GM18861 (cell line): Measurements from ENCODE around the gene CASP7.
"Not testable (repeated sequence)": the region's sequence is repeated elsewhere in the genome, so short reads cannot be mapped to it uniquely, and the experiment has no call there.

Experiments
- ATAC-seq: cut with Tn5 transposase; IDR thresholded peaks from one replicate; pipeline ENCODE4 v1.9.1; 2021; ENCODE audit not compliant: unreplicated experiment

Gene CASP7

DNA sequence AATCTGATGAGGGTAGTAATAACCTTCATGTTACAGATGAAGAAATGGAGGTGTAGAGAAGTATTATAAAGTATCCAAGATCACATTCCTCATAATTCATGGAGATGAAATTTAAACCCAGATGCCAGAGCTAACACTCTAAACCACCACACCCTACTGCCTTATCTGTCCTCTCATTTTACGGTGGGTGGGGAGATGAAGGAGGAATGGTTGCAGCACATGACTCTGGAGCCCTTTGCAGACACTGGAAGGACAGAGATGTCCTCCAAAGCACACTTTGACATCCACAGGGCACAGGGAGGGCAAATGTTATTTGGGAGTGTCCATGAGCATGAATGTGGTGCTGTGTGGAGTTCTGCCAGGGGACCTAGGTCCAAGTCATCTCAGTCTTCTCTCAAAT is 72.8 kb downstream of the CASP7 start:
- no peak for ATAC-seq

DNA sequence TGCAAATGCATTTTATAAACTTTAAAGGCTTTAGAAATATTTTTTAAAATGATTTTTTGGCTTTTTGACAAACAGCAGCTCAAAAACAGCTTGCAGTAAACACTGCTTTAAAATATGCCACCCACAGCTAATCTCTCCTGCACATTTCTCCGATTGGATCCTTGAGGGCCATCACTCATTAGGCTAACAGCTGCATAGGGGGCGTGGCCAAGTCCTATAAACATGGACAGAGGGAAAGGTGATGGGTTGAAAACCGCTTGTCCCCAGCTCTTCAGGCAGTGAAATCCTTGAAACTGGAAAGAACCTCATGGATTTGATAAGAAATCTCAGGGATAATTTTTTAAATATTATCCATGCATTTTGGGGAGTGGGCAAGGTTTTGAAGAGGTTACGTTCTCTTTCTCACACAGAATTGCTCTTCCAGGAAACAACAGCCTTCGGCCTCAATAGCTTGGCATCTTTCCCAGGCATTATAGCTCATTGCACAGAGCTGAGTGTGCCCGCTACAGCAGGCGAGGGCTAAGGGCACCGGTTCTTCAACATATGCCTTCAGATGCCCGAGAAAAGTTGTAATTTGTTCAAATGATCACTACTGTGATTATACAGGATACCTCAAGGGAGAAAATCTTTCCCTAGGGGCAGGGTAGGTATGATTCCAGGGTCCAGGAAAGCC is 73.4 kb downstream of the CASP7 start:
- no peak for ATAC-seq

DNA sequence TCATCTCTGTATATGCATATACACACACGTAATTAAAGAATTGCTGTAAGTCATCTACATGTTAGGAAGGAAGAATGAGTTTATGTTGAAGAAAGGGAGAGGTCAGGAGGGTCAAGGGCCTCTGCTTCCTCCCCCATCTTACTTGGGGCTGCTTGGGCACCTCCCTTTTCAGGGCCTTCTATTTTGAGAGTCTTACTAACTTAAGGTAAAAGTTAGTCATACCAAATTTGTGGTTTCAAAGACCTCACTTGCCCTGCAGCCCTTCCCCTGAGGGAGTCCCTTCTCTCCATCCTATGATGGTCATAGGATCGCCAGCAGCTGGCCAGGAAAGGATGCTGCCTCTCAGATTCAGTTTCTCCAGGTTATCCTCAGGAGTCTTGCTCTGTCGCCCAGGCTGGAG is 74.4 kb downstream of the CASP7 start:
- ATAC-seq, result no peak

DNA sequence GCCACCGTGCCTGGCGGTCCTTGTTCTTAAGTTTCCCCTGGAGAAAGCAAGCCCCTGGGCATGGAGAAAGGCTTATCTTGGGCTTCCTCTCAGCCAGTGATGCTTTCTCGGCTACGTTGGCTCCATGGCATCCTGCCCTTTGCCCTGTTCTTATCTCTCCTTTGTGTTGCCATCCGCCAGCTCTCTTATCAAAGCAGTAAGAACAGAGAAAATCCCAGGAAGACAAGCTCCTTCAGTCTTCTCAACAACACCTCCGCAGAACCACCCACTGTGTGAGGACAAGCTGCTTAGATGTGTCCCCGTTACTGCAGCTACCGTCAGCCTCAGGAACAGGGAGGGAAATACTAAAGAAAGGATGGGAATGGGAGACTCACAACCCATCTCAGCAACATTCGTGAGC is 75.1 kb downstream of the CASP7 start:
- no peak for ATAC-seq

DNA sequence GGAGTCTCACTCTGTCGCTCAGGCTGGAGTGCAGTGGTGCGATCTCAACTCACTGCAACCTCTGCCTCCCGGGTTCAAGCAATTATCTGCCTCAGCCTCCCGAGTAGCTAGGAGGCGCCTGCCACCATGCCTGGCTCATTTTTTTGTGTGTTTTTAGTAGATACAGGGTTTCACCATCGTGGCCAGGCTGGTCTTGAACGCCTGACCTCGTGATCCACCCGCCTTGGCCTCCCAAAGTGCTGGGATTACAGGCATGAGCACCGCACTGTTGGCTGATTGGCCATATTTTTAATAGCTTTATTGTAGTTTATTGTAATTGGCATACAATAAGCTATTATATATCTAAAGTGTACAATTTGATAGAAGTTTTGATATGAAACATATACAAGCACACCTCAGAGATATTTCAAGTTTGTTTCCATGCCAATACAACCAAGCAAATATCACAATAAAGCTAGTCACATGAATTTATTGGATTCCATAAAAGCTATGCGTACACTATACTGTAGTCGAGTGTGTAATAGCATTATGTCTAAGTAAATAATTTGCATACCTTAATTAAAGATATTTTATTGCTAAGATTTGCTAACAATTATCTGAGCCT is 77.3 kb downstream of the CASP7 start:
- ATAC-seq, result no peak

DNA sequence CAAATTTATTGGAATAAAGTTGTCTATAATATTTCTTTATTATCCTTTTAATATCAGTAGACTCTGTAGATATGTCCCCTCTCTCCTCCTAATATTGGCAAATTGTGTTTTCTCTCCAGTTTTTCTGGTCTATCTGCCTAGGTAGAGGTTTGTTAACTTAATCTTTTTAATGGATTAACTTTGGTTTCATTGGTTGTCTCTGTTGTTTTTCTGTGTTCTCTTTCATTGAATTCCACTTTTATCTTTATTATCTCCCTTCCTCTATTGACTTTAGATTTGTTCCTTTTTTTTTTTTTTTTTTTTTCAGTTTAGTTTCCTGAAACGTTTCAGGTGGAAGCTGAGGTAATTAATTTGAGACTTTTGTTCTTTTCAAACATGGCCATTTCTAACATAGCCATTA is 82.4 kb downstream of the CASP7 start:
- ATAC-seq, result no peak

DNA sequence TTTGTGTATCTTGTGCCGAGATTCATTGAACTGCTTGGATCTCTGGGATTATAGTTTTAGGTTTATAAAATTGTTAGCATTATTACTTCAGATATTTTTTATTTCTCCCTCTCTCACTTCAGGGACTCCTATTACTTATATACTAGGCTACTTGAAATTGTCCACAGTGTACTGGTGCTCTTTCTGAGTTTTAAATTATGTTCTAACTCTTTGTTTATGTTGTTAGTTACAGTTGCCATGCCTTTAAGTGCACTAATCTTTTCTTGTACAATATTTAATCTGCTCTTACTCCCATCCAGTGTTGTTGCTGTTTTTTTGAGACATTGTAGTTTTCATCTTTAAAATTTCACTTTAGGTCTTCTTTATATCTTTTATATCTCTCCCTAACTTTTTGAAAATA is 84.9 kb downstream of the CASP7 start:
- no peak for ATAC-seq

DNA sequence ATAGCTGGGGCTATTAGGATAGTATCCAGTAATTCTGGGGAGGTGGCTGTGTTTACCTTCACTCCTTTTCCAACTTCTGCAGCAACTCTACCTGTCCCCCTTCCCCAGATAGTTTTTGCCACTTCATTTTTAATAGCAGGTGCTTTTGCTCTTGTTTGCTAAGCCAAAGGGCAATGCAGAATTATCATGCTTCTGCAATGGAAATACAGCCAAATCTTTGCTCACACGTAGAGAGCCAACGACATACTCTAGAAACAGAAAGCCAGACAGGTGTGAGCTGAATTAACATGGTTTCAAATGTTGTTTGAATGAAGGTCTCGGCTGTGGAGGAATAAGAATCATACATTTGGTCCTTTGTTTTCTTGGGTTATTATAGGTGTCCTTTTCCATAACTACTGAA is 86.2 kb downstream of the CASP7 start:
- no peak for ATAC-seq

DNA sequence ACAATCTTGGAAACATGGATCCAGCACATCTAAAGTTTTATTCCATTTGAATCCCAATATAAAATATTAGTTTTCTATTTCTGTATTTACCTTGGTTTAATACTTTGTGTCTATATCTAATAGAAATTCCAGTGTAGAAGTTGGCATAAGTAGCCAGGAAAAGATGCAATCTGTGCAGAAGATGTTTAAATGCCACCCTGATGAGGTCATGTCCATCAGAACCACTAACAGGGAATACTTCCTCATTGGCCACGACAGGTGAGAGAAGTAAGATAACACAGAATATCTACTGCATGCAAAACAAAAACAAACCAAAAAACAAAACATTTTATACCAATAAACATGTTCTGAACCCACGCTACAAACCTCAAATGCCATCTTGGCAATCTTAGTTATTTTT is 87.5 kb downstream of the CASP7 start:
- ATAC-seq, result no peak

DNA sequence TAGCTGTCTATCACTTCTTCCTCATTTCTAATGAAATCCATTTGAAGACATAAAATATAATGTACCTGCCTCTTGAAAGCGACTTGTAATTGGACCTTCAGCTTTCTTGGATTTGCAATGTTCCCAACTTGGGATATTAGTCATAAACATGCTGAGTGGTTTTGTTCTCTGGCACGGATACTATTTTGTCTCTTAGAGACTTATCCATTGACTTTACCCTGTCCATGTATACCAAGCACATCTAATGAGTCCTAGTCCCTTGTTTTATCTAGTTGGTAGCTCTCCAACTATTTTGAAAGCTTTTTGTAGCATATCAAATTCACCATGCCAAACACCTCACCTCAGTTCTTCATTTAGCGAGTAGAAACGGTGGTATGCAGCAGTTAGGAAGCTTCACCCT is 90.6 kb downstream of the CASP7 start:
- no peak for ATAC-seq

DNA sequence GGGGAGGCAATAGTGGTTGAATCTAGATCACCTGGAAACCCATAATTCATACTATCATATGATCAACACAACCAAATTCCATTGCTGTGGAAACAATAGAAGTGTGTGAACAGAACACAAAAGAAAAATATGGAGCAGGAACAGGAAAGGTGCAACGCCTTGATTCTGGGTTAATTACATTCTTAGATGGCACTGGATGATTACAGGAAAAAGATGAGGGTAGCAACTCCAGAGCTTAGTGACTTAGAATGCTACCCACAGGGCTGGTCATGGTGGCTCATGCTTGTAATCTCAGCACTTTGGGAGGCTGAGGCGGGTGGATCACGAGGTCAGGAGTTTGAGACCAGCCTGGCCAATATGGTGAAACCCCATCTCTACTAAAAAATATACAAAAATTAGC is 91.4 kb downstream of the CASP7 start:
- ATAC-seq, result not testable (repeated sequence)

DNA sequence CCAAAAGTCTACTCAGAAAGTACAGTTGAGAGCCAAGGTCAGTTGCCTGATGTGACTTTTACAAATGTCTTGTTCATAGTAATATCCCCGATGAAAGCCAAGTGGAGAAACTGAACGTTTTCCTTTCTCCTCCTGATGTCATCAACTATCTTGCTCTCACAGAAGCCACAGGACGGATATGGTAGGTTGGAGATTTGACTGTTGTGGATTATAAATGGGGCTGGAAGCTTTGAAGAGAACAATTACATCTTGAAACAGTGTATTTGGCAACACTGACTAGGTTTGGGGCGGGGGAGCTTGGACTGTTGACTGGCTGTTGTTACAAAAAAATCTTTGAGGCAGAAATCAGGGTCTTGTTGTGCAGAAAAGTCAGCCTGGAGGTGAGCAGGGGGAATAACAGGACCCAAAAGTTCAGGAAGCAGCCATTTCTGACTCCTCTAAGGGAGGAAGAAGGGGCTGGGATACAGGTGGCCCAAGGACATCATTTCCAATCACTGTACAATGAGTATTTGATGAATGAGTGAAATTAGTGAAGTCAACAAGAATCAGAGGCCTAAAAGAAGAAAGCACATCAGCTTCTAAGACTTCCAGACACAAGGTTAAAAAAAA is 96.1 kb downstream of the CASP7 start:
- ATAC-seq, result no peak

DNA sequence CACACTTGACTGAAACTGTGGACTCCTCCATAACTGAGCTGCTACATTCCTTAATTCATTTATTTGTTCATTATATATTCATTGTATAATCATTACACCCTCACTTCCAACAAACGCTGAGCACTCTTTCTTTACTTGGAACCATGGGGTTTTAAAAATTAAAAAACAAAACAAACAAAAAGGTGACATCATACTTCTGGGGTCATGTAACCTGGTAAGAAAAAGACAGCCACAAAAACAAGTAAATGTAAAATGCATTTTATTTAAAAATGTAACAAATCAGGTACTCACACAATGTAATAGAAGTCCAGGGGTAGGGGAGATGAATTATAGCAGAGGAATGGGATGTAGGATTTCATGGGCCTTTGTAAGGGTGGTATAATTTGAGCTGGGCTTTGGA is 96.8 kb downstream of the CASP7 start:
- no peak for ATAC-seq
